Measurements from ENCODE around the gene CMA1. TPM values are rescaled to one million over a fixed set of nuclear protein-coding genes. Genes with fewer than 3 reads are reported as not detected.
"Not testable (repeated sequence)": the region's sequence is repeated elsewhere in the genome, so short reads cannot be mapped to it uniquely, and the experiment has no call there.

CMA1 gene
- total RNA-seq, 1 donor from 2014 or later, result not detected

DNA sequence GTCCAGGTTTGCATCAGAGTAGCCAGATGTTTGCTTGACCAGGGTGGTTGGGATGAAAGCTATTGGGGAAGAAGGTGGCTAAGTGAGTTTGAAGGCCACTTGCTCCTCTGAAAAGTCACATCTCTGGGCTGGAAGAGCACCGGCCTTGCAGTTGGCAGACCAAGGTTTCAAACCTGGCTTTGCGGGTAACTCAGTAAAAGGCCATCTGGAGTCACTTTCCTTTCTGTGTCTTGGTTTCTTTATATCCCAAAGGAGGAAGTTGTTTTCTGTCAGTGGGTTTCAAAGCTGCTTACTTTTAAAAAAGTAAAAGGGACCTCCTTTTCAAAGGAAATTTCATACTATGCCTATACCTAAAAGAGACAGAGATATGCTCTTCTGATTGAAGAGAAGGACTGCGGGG is 26.2 kb upstream of the CMA1 start:
- no peak for DNase-seq (ENCODE audit: extremely low spot score in 2 of 2)
- H3K4me1 ChIP-seq, result no peaks in the 10 kb centered on the region
- no peak for TF ChIP-seq POLR2A (IDR thresholded peaks at IDR 0.05)
- no peak for TF ChIP-seq POLR2AphosphoS5 (IDR thresholded peaks at IDR 0.05; ENCODE audit: insufficient read depth in 1 of 2, low read depth in 1 of 2)
- TF ChIP-seq CTCF (IDR thresholded peaks at IDR 0.05), result no peak

DNA sequence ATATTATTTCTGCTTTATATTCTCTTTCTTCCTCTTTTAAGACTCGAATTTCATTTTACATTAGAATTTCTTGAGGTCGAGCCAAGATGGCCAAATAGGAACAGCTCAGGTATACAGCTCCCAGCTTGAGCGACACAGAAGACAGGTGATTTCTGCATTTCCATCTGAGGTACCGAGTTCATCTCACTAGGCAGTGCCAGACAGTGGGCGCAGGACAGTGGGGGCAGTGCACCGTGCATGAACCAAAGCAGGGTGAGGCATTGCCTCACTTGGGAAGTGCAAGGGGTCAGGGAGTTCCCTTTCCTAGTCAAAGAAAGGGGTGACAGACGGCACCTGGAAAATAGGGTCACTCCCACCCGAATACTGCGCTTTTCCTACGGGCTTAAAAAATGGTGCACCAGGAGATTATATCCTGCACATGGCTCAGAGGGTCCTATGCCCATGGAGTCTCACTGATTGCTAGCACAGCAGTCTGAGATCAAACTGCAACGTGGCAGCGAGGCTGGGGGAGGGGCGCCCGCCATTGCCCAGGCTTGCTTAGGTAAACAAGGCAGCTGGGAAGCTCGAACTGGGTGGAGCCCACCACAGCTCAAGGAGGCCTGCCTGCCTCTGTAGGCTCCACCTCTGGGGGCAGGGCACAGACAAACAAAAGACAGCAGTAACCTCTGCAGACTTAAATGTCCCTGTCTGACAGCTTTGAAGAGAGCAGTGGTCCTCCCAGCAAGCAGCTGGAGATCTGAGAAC is 18.0 kb upstream of the CMA1 start:
- intact Hi-C loops (cut with DNase I); DNase-seq (ENCODE audit: extremely low spot score in 2 of 2); H3K27me3 ChIP-seq; H3K27ac ChIP-seq; H3K4me1 ChIP-seq; H3K9me3 ChIP-seq; H3K36me3 ChIP-seq; H3K4me3 ChIP-seq: not testable (repeated sequence)

More for the DNA sequence above, 26.2 kb upstream of the CMA1 start:
- no peaks in the 10 kb centered on the region for H3K36me3 ChIP-seq
- H3K9me3 ChIP-seq, result no peaks in the 10 kb centered on the region
- no peak overlapping the region for H3K4me3 ChIP-seq
- intact Hi-C loops (cut with DNase I), result no loop called here
- H3K27me3 ChIP-seq, result no peaks in the 10 kb centered on the region
- no peak overlapping the region for H3K27ac ChIP-seq

- Histone ChIP-seq H3K27ac (no peak overlapping the region), H3K4me1 (no peaks in the 10 kb centered on the region), H3K9me3 (no peaks in the 10 kb centered on the region), H3K27me3 (no peaks in the 10 kb centered on the region), H3K36me3 (no peaks in the 10 kb centered on the region), H3K4me3 (no peak overlapping the region)
- intact Hi-C loops (cut with DNase I), result no loop called here
- TF ChIP-seq POLR2A (IDR thresholded peaks at IDR 0.05) (no peak), CTCF (IDR thresholded peaks at IDR 0.05) (no peak), POLR2AphosphoS5 (IDR thresholded peaks at IDR 0.05; ENCODE audit: insufficient read depth in 1 of 2, low read depth in 1 of 2) (no peak)
- no peak for DNase-seq (ENCODE audit: extremely low spot score in 2 of 2)
Observed at GRCh38 chr14:24518851-24519250, 10.8 kb upstream of the CMA1 start.

GRCh38 chr14:24514209-24514608 is 6.1 kb upstream of the CMA1 start:
- Histone ChIP-seq H3K4me1 (no peaks in the 10 kb centered on the region), H3K27ac (no peak overlapping the region), H3K4me3 (no peak overlapping the region), H3K27me3 (no peaks in the 10 kb centered on the region), H3K9me3 (no peaks in the 10 kb centered on the region), H3K36me3 (no peaks in the 10 kb centered on the region)
- no peak for DNase-seq (ENCODE audit: extremely low spot score in 2 of 2)
- no peak for TF ChIP-seq POLR2AphosphoS5 (IDR thresholded peaks at IDR 0.05; ENCODE audit: insufficient read depth in 1 of 2, low read depth in 1 of 2)
- no peak for TF ChIP-seq CTCF (IDR thresholded peaks at IDR 0.05)
- TF ChIP-seq POLR2A (IDR thresholded peaks at IDR 0.05), result no peak
- intact Hi-C loops (cut with DNase I), result no loop called here

DNA sequence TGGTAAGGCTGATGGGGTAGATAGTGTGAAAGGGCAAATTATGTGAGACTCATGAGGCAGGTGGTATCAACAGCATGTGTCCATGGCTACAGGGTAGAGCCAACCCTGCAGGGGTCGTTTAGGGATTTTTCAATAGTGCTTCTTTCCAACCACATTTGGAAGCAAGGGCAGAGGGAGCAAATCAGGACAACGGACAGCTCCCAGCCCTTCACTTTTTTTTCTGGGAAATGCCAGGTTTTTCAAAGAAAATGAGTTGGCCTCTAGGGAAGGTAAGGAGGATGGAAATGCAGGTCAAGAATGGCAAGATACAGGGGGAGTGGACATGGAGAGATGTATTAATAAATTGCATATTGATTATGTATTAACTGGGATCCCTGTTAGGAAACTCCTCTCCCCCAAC is 4.9 kb upstream of the CMA1 start:
- Histone ChIP-seq H3K36me3 (no peaks in the 10 kb centered on the region), H3K27ac (no peak overlapping the region)

More for the DNA sequence above, 4.9 kb upstream of the CMA1 start:
- intact Hi-C loops (cut with DNase I), result no loop called here
- Histone ChIP-seq H3K4me3 (no peak overlapping the region), H3K9me3 (no peaks in the 10 kb centered on the region), H3K27me3 (no peaks in the 10 kb centered on the region), H3K4me1 (no peaks in the 10 kb centered on the region)
- DNase-seq (ENCODE audit: extremely low spot score in 2 of 2), result no peak
- no peak for TF ChIP-seq POLR2AphosphoS5 (IDR thresholded peaks at IDR 0.05; ENCODE audit: insufficient read depth in 1 of 2, low read depth in 1 of 2)
- TF ChIP-seq POLR2A (IDR thresholded peaks at IDR 0.05), result no peak
- no peak for TF ChIP-seq CTCF (IDR thresholded peaks at IDR 0.05)

Data from vagina (tissue), 2 donors.